Activated B cell treated with CpG ODN at 0.5 μM for 24 hours (primary cell): Measurements from ENCODE around the gene YIF1B. TPM values are rescaled to one million over a fixed set of nuclear protein-coding genes. Genes with fewer than 3 reads are reported as not detected.
A peak's percentile ranks its signal among the peaks of the same experiment; 100 is the strongest.
"Not testable (repeated sequence)": the region's sequence is repeated elsewhere in the genome, so short reads cannot be mapped to it uniquely, and the experiment has no call there.

Experiments used
- ATAC-seq: fragments of 200-7000 bp; cut with Tn5 transposase; one replicate; pipeline ENCODE4 v1.10.0; 2021; ENCODE audit warnings: low read depth, mild to moderate bottlenecking, moderate library complexity
- CTCF ChIA-PET: fragments of 350-600 bp; sonication (Branson Sonifier 250); formaldehyde crosslinking; loops from one replicate; lab custom pipeline; 2021; ENCODE audit warnings: antibody characterized with exemption; lab: Charles Lee
- POLR2A ChIA-PET: fragments of 350-600 bp; sonication (Branson Sonifier 250); formaldehyde crosslinking; loops from one replicate; lab custom pipeline; 2021; ENCODE audit warnings: antibody characterized with exemption; lab: Charles Lee
- DNase-seq: peaks from one replicate; pipeline ENCODE4 v3.0.0; 2022
- H3K27ac Mint-ChIP-seq: one replicate; pipeline ENCODE4 v1.8.0; 2020; ENCODE audit warnings: mixed read lengths
- H3K27me3 Mint-ChIP-seq: one replicate; pipeline ENCODE4 v1.8.0; 2021; ENCODE audit warnings: mixed read lengths
- H3K36me3 Mint-ChIP-seq: one replicate; pipeline ENCODE4 v1.8.0; 2021; ENCODE audit warnings: low read depth, mixed read lengths
- H3K4me1 Mint-ChIP-seq: one replicate; pipeline ENCODE4 v1.8.0; 2021; ENCODE audit warnings: mixed read lengths
- H3K4me3 Mint-ChIP-seq: one replicate; pipeline ENCODE4 v1.8.0; 2020; ENCODE audit warnings: mild to moderate bottlenecking, mixed read lengths
- H3K9me3 Mint-ChIP-seq: one replicate; pipeline ENCODE4 v1.8.0; 2020; ENCODE audit warnings: mixed read lengths
- CTCF ChIP-seq: fragments of 200-600 bp; IDR thresholded peaks from one replicate; pipeline ENCODE4 v1.8.0; 2022; ENCODE audit warnings: antibody characterized with exemption, mild to moderate bottlenecking
- intact Hi-C: fragments of 100-400 bp; cut with micrococcal nuclease; formaldehyde crosslinking; loops from one replicate; pipeline ENCODE4 v1.15.1; 2024
- total RNA-seq: library from RNA; stranded (reverse); gene quantifications from 2 replicates; pipeline ENCODE4 v1.2.3, GENCODE V29; 2022

YIF1B gene
- total RNA-seq, 1 donor from 2014 or later, result 28.7 TPM

GRCh38 chr19:38340927-38341326 lies 25.2 kb upstream of the YIF1B start:
- H3K9me3 Mint-ChIP-seq, result no peaks in the 10 kb centered on the region
- H3K27ac Mint-ChIP-seq, result no peak overlapping the region
- ChIA-PET POLR2A (no interaction called here), CTCF (no interaction called here)
- no peaks in the 10 kb centered on the region for H3K27me3 Mint-ChIP-seq
- H3K4me3 Mint-ChIP-seq, result no peak overlapping the region
- H3K4me1 Mint-ChIP-seq, result peaks cover 8% of the 10 kb centered on the region
- DNase-seq (no peak), ATAC-seq (no peak)
- TF ChIP-seq CTCF, result no peak
- H3K36me3 Mint-ChIP-seq, result peaks cover 20% of the 10 kb centered on the region
- intact Hi-C loops, result no loop called here

GRCh38 chr19:38339011-38339410 lies 23.3 kb upstream of the YIF1B start:
- H3K27ac Mint-ChIP-seq, H3K27me3 Mint-ChIP-seq, H3K4me3 Mint-ChIP-seq, DNase-seq, ATAC-seq, CTCF ChIA-PET, H3K4me1 Mint-ChIP-seq, H3K9me3 Mint-ChIP-seq: not testable (repeated sequence)
- H3K36me3 Mint-ChIP-seq, result peaks cover 20% of the 10 kb centered on the region
- POLR2A ChIA-PET, result interaction anchor here (0.7 to 1.3 kb wide), 2 partner anchors 35 to 60 kb away, joined by 3 read pairs; partner anchors contain the start of gene PSMD8
- intact Hi-C loops, result loop anchor here (5.0 kb wide), 1 partner anchor 292 kb away; no protein-coding TSS in a partner anchor

- intact Hi-C loops, result loop anchor here (1.0 to 5.0 kb wide), 2 partner anchors 24 to 290 kb away; no protein-coding TSS in a partner anchor
- peak overlapping the region; percentile 91 for H3K4me3 Mint-ChIP-seq
- no peak for DNase-seq
- TF ChIP-seq CTCF, result no peak
- ATAC-seq, result no peak
- no peaks in the 10 kb centered on the region for H3K9me3 Mint-ChIP-seq
- peaks cover 17% of the 10 kb centered on the region for H3K36me3 Mint-ChIP-seq
- peaks cover 8% of the 10 kb centered on the region for H3K4me1 Mint-ChIP-seq
- H3K27ac Mint-ChIP-seq, result peak overlapping the region; percentile 97
- ChIA-PET CTCF (interaction anchor here (3.4 kb wide), 1 partner anchor 37 kb away, joined by 16 read pairs; the partner anchor contains the start of gene PSMD8), POLR2A (interaction anchor here (0.6 to 2.8 kb wide), 4 partner anchors 19 to 84 kb away, joined by 3 to 82 read pairs (median 6); partner anchors contain the start of gene PSMD8)
- no peaks in the 10 kb centered on the region for H3K27me3 Mint-ChIP-seq
These were observed 21.6 kb upstream of the YIF1B start for GRCh38 chr19:38337360-38337653.

- no peak for TF ChIP-seq CTCF
- peak overlapping the region; percentile 97 for H3K27ac Mint-ChIP-seq
- ATAC-seq (peak; percentile 71), DNase-seq (peak; percentile 88)
- intact Hi-C loops, result loop anchor here (1.0 to 5.0 kb wide), 6 partner anchors 25 to 594 kb away; partner anchors contain the start of genes EIF3K, FAM98C, GGN and MRPS12
- peaks cover 17% of the 10 kb centered on the region for H3K36me3 Mint-ChIP-seq
- no peaks in the 10 kb centered on the region for H3K27me3 Mint-ChIP-seq
- ChIA-PET POLR2A (interaction anchor here (0.6 to 2.8 kb wide), 8 partner anchors 20 to 423 kb away, joined by 3 to 82 read pairs (median 3); partner anchors contain the start of genes PSMD8 and SPINT2), CTCF (interaction anchor here (0.9 to 3.4 kb wide), 4 partner anchors 37 to 93 kb away, joined by 4 to 16 read pairs (median 8); partner anchors contain the start of genes GGN and PSMD8)
- H3K9me3 Mint-ChIP-seq, result no peaks in the 10 kb centered on the region
- peak overlapping the region; percentile 91 for H3K4me3 Mint-ChIP-seq
- peaks cover 8% of the 10 kb centered on the region for H3K4me1 Mint-ChIP-seq
These were observed 21.1 kb upstream of the YIF1B start for GRCh38 chr19:38336638-38337359.

- Mint-ChIP-seq H3K27ac (peak overlapping the region; percentile 97), H3K9me3 (no peaks in the 10 kb centered on the region), H3K27me3 (no peaks in the 10 kb centered on the region), H3K4me1 (peaks cover 8% of the 10 kb centered on the region), H3K4me3 (peak overlapping the region; percentile 91), H3K36me3 (peaks cover 17% of the 10 kb centered on the region)
- intact Hi-C loops, result loop anchor here (1.0 to 5.0 kb wide), 15 partner anchors 20 to 594 kb away; partner anchors contain the start of genes EIF3K, FAM98C, GGN and MRPS12
- ChIA-PET CTCF (interaction anchor here (0.7 to 3.4 kb wide), 10 partner anchors 38 to 542 kb away, joined by 3 to 16 read pairs (median 7); partner anchors contain the start of genes EIF3K, GGN, PSMD8 and RINL), POLR2A (interaction anchor here (0.7 to 2.8 kb wide), 14 partner anchors 26 to 1068 kb away, joined by 3 to 82 read pairs (median 7); partner anchors contain the start of genes FAM98C, GGN, PSMD8 and SPINT2)
- peak; percentile 64 for ATAC-seq
- peak; percentile 91 for DNase-seq
- TF ChIP-seq CTCF, result no peak
These were observed 20.3 kb upstream of the YIF1B start for GRCh38 chr19:38335949-38336637.
